GM06990 (cell line): ENCODE data around the gene HELZ.

Experiments
- DNase-seq: peaks from one replicate; pipeline ENCODE4 v3.0.0-alpha.2; 2011; ENCODE audit not compliant: insufficient read length; ENCODE audit errors: extremely low read depth
- H3K27me3 ChIP-seq: replicated peaks from 2 replicates; pipeline ENCODE4 v1.6.0; 2011; ENCODE audit warnings: low read length; ENCODE audit not compliant: control insufficient read depth, insufficient read depth
- H3K36me3 ChIP-seq: 2 replicates; pipeline ENCODE4 v1.5.1; 2011; ENCODE audit warnings: low read length; ENCODE audit not compliant: control insufficient read depth, insufficient read depth
- H3K4me3 ChIP-seq: replicated peaks from 2 replicates; pipeline ENCODE4 v1.5.1; 2011; ENCODE audit warnings: low read depth, mild to moderate bottlenecking, control low read depth, low read length
- TF ChIP-seq, protein P1 (sequence below): IDR thresholded peaks from 2 replicates; pipeline ENCODE4 v1.5.1; 2011; ENCODE audit warnings: low read length, control low read depth, mild to moderate bottlenecking, inconsistent platforms; ENCODE audit not compliant: insufficient read depth, poor library complexity, severe bottlenecking

HELZ gene

DNA sequence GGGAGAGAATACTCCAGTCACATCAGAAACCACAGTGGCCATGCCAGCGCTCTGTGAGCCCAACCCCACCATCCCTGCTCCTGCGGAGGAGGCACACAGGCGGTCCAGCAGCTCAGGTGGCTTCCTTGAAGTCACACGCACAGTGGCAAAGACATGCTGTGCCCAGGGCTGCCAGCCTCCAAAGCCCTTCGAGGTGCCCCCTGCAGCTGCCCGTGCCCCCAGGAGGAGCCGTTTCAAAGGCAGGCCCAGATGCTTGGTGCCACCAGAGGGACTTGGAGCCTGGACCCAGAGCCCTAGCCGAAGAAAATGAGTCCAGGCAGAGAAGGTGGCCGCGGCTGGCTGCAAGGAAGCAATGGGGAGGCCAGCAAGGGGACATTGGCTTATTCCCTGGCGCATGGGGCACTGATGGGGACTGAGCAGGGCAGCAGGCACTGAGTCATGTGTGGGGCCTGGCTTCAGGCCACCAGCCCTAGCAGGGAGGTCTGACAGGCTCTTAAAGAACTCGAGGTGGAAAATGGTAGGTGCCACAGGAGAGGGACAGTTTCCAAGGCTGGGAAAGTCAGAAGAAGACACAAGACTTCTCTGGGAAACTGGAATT lies 217.9 kb downstream of the HELZ start:
- TF ChIP-seq, protein P1, sequence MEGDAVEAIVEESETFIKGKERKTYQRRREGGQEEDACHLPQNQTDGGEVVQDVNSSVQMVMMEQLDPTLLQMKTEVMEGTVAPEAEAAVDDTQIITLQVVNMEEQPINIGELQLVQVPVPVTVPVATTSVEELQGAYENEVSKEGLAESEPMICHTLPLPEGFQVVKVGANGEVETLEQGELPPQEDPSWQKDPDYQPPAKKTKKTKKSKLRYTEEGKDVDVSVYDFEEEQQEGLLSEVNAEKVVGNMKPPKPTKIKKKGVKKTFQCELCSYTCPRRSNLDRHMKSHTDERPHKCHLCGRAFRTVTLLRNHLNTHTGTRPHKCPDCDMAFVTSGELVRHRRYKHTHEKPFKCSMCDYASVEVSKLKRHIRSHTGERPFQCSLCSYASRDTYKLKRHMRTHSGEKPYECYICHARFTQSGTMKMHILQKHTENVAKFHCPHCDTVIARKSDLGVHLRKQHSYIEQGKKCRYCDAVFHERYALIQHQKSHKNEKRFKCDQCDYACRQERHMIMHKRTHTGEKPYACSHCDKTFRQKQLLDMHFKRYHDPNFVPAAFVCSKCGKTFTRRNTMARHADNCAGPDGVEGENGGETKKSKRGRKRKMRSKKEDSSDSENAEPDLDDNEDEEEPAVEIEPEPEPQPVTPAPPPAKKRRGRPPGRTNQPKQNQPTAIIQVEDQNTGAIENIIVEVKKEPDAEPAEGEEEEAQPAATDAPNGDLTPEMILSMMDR: no peak
- no peak for DNase-seq
- H3K36me3 ChIP-seq: no peaks in the 10 kb centered on the region
- H3K4me3 ChIP-seq: no peak overlapping the region
- H3K27me3 ChIP-seq: no peaks in the 10 kb centered on the region; the same call in 1 of the 2 replicates

DNA sequence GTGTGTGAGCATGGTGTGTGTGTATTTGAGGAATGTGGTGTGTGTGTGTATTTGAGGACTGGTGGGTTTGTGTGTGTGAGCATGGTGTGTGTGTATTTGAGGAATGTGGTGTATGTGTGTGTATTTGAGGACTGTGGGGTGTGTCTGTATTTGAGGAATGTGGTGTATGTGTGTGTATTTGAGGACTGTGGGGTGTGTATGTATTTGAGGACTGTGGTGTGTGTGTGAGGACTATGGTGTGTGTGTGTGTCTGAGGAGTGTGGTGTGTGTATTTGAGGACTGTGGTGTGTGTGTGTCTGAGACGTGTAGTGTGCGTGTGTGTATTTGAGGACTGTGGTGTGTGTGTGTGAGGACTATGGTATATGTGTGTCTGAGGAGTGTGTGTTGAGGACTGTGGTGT lies 218.7 kb downstream of the HELZ start:
- no peak for DNase-seq
- TF ChIP-seq, protein P1: no peak
- no peaks in the 10 kb centered on the region; the same call in 1 of the 2 replicates for H3K27me3 ChIP-seq
- no peaks in the 10 kb centered on the region for H3K36me3 ChIP-seq
- H3K4me3 ChIP-seq: no peak overlapping the region

DNA sequence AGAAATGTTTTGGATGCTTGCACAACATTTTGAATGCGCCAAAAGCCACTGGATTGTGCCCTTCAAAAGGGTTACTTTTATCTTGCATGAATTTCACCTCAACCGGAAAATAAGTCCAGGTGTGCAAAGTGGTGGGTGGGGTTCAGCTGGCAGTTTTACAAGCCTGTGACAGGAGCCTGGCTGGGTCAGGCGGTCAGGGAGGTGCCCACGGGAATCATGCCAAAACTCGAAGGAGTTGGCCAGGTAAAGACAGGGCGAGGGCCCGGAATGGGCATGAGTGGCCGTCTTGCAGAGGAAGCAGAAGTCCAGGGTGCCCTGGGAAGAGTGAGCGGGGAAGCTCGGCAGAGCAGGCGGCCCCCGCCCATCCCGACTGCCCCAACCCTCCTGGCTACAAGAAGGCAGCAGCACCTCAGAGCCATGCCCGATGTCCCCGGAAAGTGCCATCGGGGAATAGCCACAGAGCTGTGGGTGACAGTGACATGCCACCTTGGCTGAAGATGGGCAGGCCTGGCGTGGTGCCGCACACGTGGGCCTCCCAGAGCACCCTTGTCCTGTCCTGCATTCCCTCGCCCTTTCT lies 219.7 kb downstream of the HELZ start:
- H3K36me3 ChIP-seq: no peaks in the 10 kb centered on the region
- no peaks in the 10 kb centered on the region; the same call in 1 of the 2 replicates for H3K27me3 ChIP-seq
- no peak for DNase-seq
- no peak overlapping the region for H3K4me3 ChIP-seq
- TF ChIP-seq, protein P1: no peak

DNA sequence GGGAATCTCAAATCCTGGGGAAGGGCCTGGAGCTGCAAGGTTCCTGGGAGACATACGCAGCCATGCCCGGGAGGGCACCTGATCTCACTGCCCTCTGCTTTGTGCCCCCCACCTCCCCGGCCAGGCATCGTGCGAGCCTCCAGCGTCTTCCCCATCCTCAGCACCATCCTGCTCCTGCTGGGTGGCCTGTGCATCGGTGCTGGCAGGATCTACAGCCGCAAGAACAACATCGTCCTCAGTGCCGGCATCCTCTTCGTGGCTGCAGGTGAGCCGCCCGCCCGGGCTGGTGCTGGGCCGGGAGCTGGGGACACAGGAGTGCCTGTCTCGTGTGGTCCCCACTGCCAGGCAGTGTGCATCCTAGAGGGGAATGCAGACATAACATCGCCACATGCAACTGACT lies 220.3 kb downstream of the HELZ start:
- DNase-seq: no peak
- TF ChIP-seq, protein P1: no peak
- Histone ChIP-seq H3K27me3 (no peaks in the 10 kb centered on the region; the same call in 1 of the 2 replicates), H3K4me3 (no peak overlapping the region), H3K36me3 (no peaks in the 10 kb centered on the region)

DNA sequence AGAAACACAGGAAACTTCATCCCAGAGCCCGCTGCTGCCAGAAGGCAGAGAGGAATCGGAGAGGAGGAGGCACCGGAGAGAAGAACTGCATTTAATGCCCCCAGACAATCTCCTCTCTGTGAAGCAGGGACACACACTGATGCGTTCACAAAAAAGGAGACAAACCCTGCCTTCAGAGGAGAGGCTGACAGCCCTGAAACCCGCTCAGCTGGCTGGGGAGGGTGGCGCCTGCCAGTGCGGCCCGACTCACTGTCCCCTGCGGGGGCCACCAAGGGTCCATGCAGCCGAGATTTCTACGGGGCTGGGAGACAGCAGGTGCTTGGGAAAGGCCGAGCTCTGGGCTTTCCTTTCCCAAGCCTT lies 222.6 kb downstream of the HELZ start:
- H3K36me3 ChIP-seq: no peaks in the 10 kb centered on the region
- no peak for DNase-seq
- H3K27me3 ChIP-seq: no peaks in the 10 kb centered on the region; the same call in 1 of the 2 replicates
- TF ChIP-seq, protein P1: no peak
- H3K4me3 ChIP-seq: no peak overlapping the region
